ENCODE data around the gene TLCD5.

Gene TLCD5

GRCh38 chr11:120354068-120354467 is 29.0 kb downstream of the TLCD5 start:
- no peak overlapping the region for H3K4me3 ChIP-seq (ENCODE audit: low read depth, low read length)
- TF ChIP-seq CTCF (IDR thresholded peaks at IDR 0.05; ENCODE audit: low read depth, low read length, missing control alignments): no peak
- DNase-seq (ENCODE audit: low read depth): no peak

- no peak overlapping the region for H3K4me3 ChIP-seq (ENCODE audit: low read depth, low read length)
- no peak for TF ChIP-seq CTCF (IDR thresholded peaks at IDR 0.05; ENCODE audit: low read depth, low read length, missing control alignments)
- DNase-seq (ENCODE audit: low read depth): no peak
Observed at GRCh38 chr11:120354779-120355178, 29.7 kb downstream of the TLCD5 start.

- DNase-seq (ENCODE audit: low read depth): no peak
- no peak for TF ChIP-seq CTCF (IDR thresholded peaks at IDR 0.05; ENCODE audit: low read depth, low read length, missing control alignments)
- no peak overlapping the region for H3K4me3 ChIP-seq (ENCODE audit: low read depth, low read length)
Observed at GRCh38 chr11:120357620-120358019, 32.5 kb downstream of the TLCD5 start.

- no peak for TF ChIP-seq CTCF (IDR thresholded peaks at IDR 0.05; ENCODE audit: low read depth, low read length, missing control alignments)
- DNase-seq (ENCODE audit: low read depth): no peak
- no peak overlapping the region for H3K4me3 ChIP-seq (ENCODE audit: low read depth, low read length)
Observed at GRCh38 chr11:120358729-120359128, 33.6 kb downstream of the TLCD5 start.

- no peak for DNase-seq (ENCODE audit: low read depth)
- TF ChIP-seq CTCF (IDR thresholded peaks at IDR 0.05; ENCODE audit: low read depth, low read length, missing control alignments): no peak
- H3K4me3 ChIP-seq (ENCODE audit: low read depth, low read length): no peak overlapping the region
Observed at GRCh38 chr11:120363436-120363835, 38.3 kb downstream of the TLCD5 start.

GRCh38 chr11:120365512-120365911 is 40.4 kb downstream of the TLCD5 start:
- no peak for DNase-seq (ENCODE audit: low read depth)
- H3K4me3 ChIP-seq (ENCODE audit: low read depth, low read length): no peak overlapping the region
- TF ChIP-seq CTCF (IDR thresholded peaks at IDR 0.05; ENCODE audit: low read depth, low read length, missing control alignments): no peak

- no peak overlapping the region for H3K4me3 ChIP-seq (ENCODE audit: low read depth, low read length)
- no peak for DNase-seq (ENCODE audit: low read depth)
- TF ChIP-seq CTCF (IDR thresholded peaks at IDR 0.05; ENCODE audit: low read depth, low read length, missing control alignments): no peak
Observed at GRCh38 chr11:120372296-120372695, 47.2 kb downstream of the TLCD5 start.

Data from GM12864 (cell line).